Activated T-helper 1 cell treated with anti-CD3 and anti-CD28 coated beads, Interleukin-2, amount 50 U/mL, for 16 hours (primary cell): ENCODE measurements around the gene PABPC1L.

Source experiments
- DNase-seq, 2 donors: peaks; one replicate each; pipeline ENCODE4 v3.0.0-alpha.2; 2020; ENCODE audit warnings: low read depth in 1 of 2, low spot score in 1 of 2

The PABPC1L gene

GRCh38 chr20:44966030-44966961 is 56.4 kb downstream of the PABPC1L start, which contains the start of gene STK4:
STK4 (plus strand) TSS chr20:44966512; CDS start chr20:44966569, 57 bp downstream.
- peak; percentile 89 to 95 for DNase-seq

- DNase-seq, result no peak
These were observed 57.4 kb downstream of the PABPC1L start for GRCh38 chr20:44967207-44967807.

- no peak for DNase-seq
These were observed 59.5 kb downstream of the PABPC1L start for GRCh38 chr20:44969300-44969894.

- no peak for DNase-seq
These were observed 60.4 kb downstream of the PABPC1L start for GRCh38 chr20:44970243-44970757.

GRCh38 chr20:44973053-44973452 is 63.2 kb downstream of the PABPC1L start:
- no peak for DNase-seq

GRCh38 chr20:44976698-44977097 is 66.8 kb downstream of the PABPC1L start:
- no peak for DNase-seq

GRCh38 chr20:44979090-44979621 is 69.3 kb downstream of the PABPC1L start:
- peak in 1 of 2 donors; percentile 47 for DNase-seq

- no peak for DNase-seq
These were observed 72.0 kb downstream of the PABPC1L start for GRCh38 chr20:44981736-44982406.

GRCh38 chr20:44983093-44983674 is 73.3 kb downstream of the PABPC1L start:
- no peak for DNase-seq

GRCh38 chr20:44988631-44989171 is 78.8 kb downstream of the PABPC1L start:
- DNase-seq, result no peak
